ENCODE measurements around the gene ZNF521.
"Not testable (repeated sequence)": the region's sequence is repeated elsewhere in the genome, so short reads cannot be mapped to it uniquely, and the experiment has no call there.

Gene ZNF521

DNA sequence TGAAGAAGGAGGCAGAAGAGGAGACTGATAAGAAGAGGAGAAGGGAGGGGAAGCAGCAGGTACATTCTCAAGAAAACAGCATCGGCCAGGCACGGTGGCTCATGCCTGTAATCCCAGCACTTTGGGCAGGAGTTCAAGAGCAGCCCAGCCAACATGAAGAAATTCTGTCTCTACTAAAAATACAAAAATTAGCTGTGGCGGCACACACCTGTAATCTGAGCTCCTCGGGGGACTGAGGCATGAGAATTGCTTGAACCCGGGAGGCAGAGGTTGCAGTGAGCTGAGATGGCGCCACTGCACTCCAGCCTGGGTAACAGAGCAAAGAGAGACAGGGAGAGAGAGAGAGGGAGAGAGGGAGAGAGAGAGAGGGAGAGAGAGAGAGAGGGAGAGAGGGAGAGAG lies 318.8 kb downstream of the ZNF521 start:
- not testable (repeated sequence) for DNase-seq (ENCODE audit: low read depth in 2 of 2)

GRCh38 chr18:25029802-25030201 lies 322.2 kb downstream of the ZNF521 start:
- no peak for DNase-seq (ENCODE audit: low read depth in 2 of 2)

DNA sequence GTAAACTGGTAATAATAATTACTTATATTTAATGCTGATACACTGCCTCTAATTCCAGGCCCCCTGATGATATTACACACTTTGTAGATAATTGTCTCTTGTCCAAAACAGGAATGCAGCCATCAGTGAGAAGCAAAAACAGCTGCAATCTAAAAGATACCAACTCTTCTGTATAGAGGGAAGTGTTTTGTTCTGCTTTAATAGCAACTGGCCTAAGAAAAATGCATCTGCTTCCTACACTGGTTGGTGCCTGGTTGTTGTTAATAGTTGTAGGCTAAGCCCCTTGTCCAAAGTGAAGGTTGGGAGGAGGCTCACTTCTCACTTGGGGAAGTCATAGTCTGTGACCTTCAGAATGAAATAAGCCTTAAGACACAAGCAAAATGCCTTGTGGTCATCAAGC lies 332.0 kb downstream of the ZNF521 start:
- DNase-seq (ENCODE audit: low read depth in 2 of 2): no peak

GRCh38 chr18:25019086-25019860 lies 332.7 kb downstream of the ZNF521 start:
- DNase-seq (ENCODE audit: low read depth in 2 of 2): no peak

GRCh38 chr18:25016666-25017065 lies 335.3 kb downstream of the ZNF521 start:
- DNase-seq (ENCODE audit: low read depth in 2 of 2): no peak

DNA sequence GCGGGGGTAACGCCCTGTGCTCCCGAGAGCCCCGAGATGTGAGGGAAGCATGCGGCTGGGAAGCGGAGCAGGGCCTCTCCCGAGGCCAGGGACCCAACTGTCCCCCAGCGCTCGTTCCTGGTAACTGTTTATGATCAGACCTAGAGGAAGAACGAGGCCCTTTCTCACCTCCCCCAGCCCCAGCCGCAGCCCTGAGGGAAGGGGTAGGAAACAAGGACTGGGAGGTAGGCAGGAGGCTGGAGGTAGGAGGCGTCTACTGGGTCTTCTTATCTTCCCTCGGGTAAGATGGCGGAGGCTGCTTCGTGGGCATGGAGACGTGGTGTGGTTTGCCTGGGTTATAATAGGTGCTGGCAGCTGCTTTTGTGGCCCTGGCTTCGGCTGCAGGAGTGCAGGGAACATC lies 335.8 kb downstream of the ZNF521 start:
- DNase-seq (ENCODE audit: low read depth in 2 of 2): no peak
